ENCODE results near the gene AQP2.

AQP2 gene

GRCh38 chr12:49941556-49942511 lies 8.7 kb upstream of the AQP2 start:
- no peak for DNase-seq (ENCODE audit: low spot score)

- no peak for DNase-seq (ENCODE audit: low spot score)
These were observed 8.0 kb upstream of the AQP2 start for GRCh38 chr12:49942512-49942893.

- DNase-seq (ENCODE audit: low spot score), result no peak
These were observed 7.5 kb upstream of the AQP2 start for GRCh38 chr12:49942921-49943624.

- no peak for DNase-seq (ENCODE audit: low spot score)
These were observed 6.9 kb upstream of the AQP2 start for GRCh38 chr12:49943625-49943960.

GRCh38 chr12:49944046-49944445 lies 6.5 kb upstream of the AQP2 start:
- DNase-seq (ENCODE audit: low spot score), result no peak

- DNase-seq (ENCODE audit: low spot score), result no peak
These were observed 5.8 kb upstream of the AQP2 start for GRCh38 chr12:49944718-49945117.

- peak; percentile 84 for DNase-seq (ENCODE audit: low spot score)
These were observed 5.0 kb upstream of the AQP2 start for GRCh38 chr12:49945394-49946080.

- no peak for DNase-seq (ENCODE audit: low spot score)
These were observed 4.5 kb upstream of the AQP2 start for GRCh38 chr12:49946086-49946485.

GRCh38 chr12:49946497-49946896 lies 4.0 kb upstream of the AQP2 start:
- no peak for DNase-seq (ENCODE audit: low spot score)

- no peak for DNase-seq (ENCODE audit: low spot score)
These were observed 2.8 kb upstream of the AQP2 start for GRCh38 chr12:49947593-49948226.

- DNase-seq (ENCODE audit: low spot score), result no peak
These were observed 1.4 kb upstream of the AQP2 start for GRCh38 chr12:49948866-49949845.

- DNase-seq (ENCODE audit: low spot score), result no peak
These were observed 671 bp upstream of the AQP2 start for GRCh38 chr12:49949866-49950265.

- no peak for DNase-seq (ENCODE audit: low spot score)
These were observed 1.1 kb downstream of the AQP2 start for GRCh38 chr12:49951411-49952240.

- DNase-seq (ENCODE audit: low spot score), result no peak
These were observed 2.0 kb downstream of the AQP2 start for GRCh38 chr12:49952391-49953055.

- no peak for DNase-seq (ENCODE audit: low spot score)
These were observed 2.6 kb downstream of the AQP2 start for GRCh38 chr12:49953151-49953550.

GRCh38 chr12:49953961-49954846 lies 3.7 kb downstream of the AQP2 start:
- DNase-seq (ENCODE audit: low spot score), result no peak

GRCh38 chr12:49954863-49955830 lies 4.6 kb downstream of the AQP2 start:
- DNase-seq (ENCODE audit: low spot score), result no peak
